Renal pelvis (tissue), 12 donors: ENCODE results near the gene IRX3. TPM values are rescaled to one million over a fixed set of nuclear protein-coding genes. Genes with fewer than 3 reads are reported as not detected.
A peak's percentile ranks its signal among the peaks of the same experiment; 100 is the strongest.

ENCODE experiments used
- DNase-seq: peaks from one replicate; pipeline ENCODE4 v3.0.0-alpha.2; 2013
- long read RNA-seq, 16 experiments: transcript quantifications; one replicate each; lab custom pipeline, GENCODE V29; 2026
- polyA plus RNA-seq, 3 donors: library from polyadenylated mRNA; unstranded; fragments of 120-200 nt; gene quantifications; one replicate each; pipeline ENCODE4 v1.2.1, GENCODE V29; 2013; ENCODE audit not compliant: insufficient read length in 3 of 3

IRX3 gene
- polyA plus RNA-seq: 10 to 100 TPM; 26.6 to 37.6 (median 27.9) TPM
- long read RNA-seq, donor 1, transcript IRX3-201 (4 exons, 2,601 nt): major isoform, 6 of 12 reads
- long read RNA-seq, donor 1, partial matches to known transcripts: 6 of 12 reads
- long read RNA-seq, donor 1, other reads (novel, unspliced or antisense): 0 of 12 reads
- long read RNA-seq, donor 2, transcript IRX3-201 (4 exons, 2,601 nt): major isoform, 10 of 15 reads
- long read RNA-seq, donor 2, partial matches to known transcripts: 5 of 15 reads
- long read RNA-seq, donor 2, other reads (novel, unspliced or antisense): 0 of 15 reads
- long read RNA-seq, donor 3, transcript IRX3-201 (4 exons, 2,601 nt): major isoform, 5 of 30 reads
- long read RNA-seq, donor 3, partial matches to known transcripts: 25 of 30 reads
- long read RNA-seq, donor 3, other reads (novel, unspliced or antisense): 0 of 30 reads
- long read RNA-seq, donor 4, transcript IRX3-201 (4 exons, 2,601 nt): major isoform, 9 of 17 reads
- long read RNA-seq, donor 4, partial matches to known transcripts: 8 of 17 reads
- long read RNA-seq, donor 4, other reads (novel, unspliced or antisense): 0 of 17 reads
- long read RNA-seq, donor 5, partial matches to known transcripts: 0 of 3 reads
- long read RNA-seq, donor 5, other reads (novel, unspliced or antisense): 0 of 3 reads
- long read RNA-seq, donor 6, transcript IRX3-201 (4 exons, 2,601 nt): major isoform, 11 of 20 reads
- long read RNA-seq, donor 6, partial matches to known transcripts: 9 of 20 reads
- long read RNA-seq, donor 6, other reads (novel, unspliced or antisense): 0 of 20 reads
- long read RNA-seq, donor 7, transcript IRX3-201 (4 exons, 2,601 nt): major isoform, 6 of 25 reads
- long read RNA-seq, donor 7, partial matches to known transcripts: 19 of 25 reads
- long read RNA-seq, donor 7, other reads (novel, unspliced or antisense): 0 of 25 reads
- long read RNA-seq, donor 8: 0 reads
- long read RNA-seq, donor 9, transcript IRX3-201 (4 exons, 2,601 nt): major isoform, 10 of 25 reads
- long read RNA-seq, donor 9, partial matches to known transcripts: 15 of 25 reads
- long read RNA-seq, donor 9, other reads (novel, unspliced or antisense): 0 of 25 reads
- long read RNA-seq, donor 10, transcript IRX3-201 (4 exons, 2,601 nt): major isoform, 9 of 28 reads
- long read RNA-seq, donor 10, partial matches to known transcripts: 19 of 28 reads
- long read RNA-seq, donor 10, other reads (novel, unspliced or antisense): 0 of 28 reads
- long read RNA-seq, donor 11, transcript IRX3-201 (4 exons, 2,601 nt): major isoform, 5 of 21 reads
- long read RNA-seq, donor 11, partial matches to known transcripts: 16 of 21 reads
- long read RNA-seq, donor 11, other reads (novel, unspliced or antisense): 0 of 21 reads
- long read RNA-seq, donor 12, transcript IRX3-201 (4 exons, 2,601 nt): major isoform, 10 of 41 reads
- long read RNA-seq, donor 12, partial matches to known transcripts: 30 of 41 reads
- long read RNA-seq, donor 12, other reads (novel, unspliced or antisense): 0 of 41 reads
- long read RNA-seq, donor 13, partial matches to known transcripts: 6 of 8 reads
- long read RNA-seq, donor 13, other reads (novel, unspliced or antisense): 0 of 8 reads
- long read RNA-seq, donor 14: 0 reads
- long read RNA-seq, donor 15: 0 reads
- long read RNA-seq, donor 16, transcript IRX3-201 (4 exons, 2,601 nt): major isoform, 7 of 35 reads
- long read RNA-seq, donor 16, partial matches to known transcripts: 28 of 35 reads
- long read RNA-seq, donor 16, other reads (novel, unspliced or antisense): 0 of 35 reads

- DNase-seq: peak; percentile 76
These were observed at the start of gene IRX3 for GRCh38 chr16:54286366-54287130. TSS of gene IRX3 (minus strand) at chr16:54286787. CDS start at chr16:54286050, 737 bp downstream.

- DNase-seq: no peak
These were observed 48.6 kb upstream of the IRX3 start for GRCh38 chr16:54335230-54335629.

- no peak for DNase-seq
These were observed 47.6 kb upstream of the IRX3 start for GRCh38 chr16:54334208-54334607.

DNA sequence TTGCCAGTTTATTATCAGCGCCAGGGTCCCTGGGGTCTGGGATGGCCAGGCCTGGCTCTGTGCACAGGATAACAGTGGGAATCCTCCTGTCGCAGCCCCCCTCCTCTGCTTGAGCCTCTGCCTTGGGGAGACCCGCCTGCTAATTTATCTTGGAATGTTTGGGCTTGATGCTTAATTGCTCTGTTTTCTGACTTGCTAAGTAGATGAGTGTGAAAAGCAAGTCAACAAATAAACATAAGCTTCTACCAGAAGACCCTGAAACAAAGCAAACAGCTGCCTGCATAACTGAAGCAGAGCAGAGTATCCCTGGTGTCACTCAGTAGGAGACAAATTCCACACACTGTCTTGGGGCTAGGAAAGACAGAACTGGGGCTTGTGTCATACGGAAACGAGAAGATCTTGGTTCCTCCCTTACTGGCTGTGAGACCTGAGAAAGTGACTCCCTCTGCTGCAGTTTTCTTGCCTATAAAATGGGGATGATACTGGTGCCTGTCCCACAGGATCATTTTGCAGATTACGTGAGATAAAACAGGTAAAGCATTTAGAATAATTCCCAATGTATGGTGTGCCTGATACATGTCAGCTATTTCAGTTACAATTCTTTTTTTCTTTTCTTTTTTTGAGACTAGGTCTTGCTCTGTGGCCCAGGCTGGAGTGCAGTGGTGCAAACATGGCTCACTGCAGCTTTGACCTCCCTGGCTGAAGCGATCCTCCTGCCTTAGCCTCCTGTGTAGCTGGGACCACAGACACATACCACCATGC, 44.8 kb upstream of the IRX3 start:
- no peak for DNase-seq

DNA sequence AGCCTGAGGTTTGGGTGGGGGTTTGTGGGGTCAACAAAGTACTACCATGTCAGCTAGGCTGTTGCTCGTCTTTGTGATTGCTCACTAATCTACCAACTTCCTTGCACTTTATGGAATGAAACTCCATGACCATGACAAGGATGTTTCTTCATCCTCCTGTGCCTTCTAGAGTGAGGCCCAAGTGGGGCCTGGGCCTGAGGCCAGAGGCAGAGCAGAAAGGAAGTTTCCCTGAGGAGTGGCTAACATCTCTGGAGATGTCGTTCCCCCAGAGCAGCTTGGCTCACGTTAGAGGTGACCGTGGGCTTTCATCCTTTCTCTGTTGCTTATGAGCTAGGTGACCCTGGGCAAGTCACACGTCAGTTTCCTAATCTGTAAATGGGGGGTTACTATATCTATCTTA, 41.0 kb upstream of the IRX3 start:
- no peak for DNase-seq

- no peak for DNase-seq
These were observed 39.7 kb upstream of the IRX3 start for GRCh38 chr16:54326266-54326662.

GRCh38 chr16:54325616-54326265, 39.2 kb upstream of the IRX3 start:
- no peak for DNase-seq

GRCh38 chr16:54324716-54325115, 38.1 kb upstream of the IRX3 start:
- DNase-seq: no peak

DNA sequence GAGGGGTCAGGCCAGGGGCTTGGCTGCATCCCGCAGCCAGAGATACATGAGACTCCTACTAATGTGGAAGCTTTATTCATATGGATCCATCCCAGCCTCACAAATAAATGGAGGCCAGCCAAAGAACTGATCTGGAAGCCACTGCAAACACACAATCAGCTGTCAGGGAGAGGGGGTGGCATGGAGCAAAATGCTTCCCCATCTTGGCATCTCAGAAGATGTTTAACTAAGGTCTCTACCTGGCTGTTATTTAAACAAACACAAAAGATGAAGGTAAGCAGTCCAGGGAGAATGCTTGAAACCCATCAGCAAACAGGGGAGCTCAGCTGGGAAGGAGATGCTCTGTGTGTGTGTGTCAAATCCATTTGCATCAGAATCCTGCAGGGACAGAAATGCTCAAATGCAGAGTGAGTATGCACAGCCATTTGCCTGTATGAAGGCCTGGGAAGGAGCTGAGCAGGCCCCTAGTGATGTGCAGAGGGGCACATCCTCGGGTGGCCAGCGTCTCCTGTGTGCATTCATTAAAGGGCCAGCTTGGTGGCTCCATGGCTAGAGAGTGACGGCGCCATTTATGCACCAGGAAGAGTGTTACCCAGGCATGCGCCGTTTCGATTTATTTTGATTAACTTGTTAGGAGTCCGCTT, 34.2 kb upstream of the IRX3 start:
- no peak for DNase-seq

DNA sequence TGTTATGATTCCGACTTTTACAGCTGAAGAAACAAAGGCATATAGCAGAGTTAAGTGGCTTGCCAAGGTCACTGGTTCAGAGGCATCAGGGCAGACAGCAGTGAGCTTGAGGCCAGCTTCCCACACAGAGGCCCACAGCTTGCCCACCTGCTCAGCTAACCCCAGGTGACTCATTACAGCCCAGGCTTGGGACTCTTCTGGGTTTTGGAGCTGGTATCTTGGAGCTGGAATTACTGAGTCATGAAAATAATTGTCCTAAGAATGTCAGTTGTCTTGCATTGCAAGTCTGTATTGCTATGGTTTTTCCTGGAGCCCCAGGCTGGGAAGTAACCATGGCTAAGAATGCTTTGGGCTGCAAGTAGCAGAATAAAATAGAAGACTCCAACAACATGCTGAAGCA, 32.4 kb upstream of the IRX3 start:
- no peak for DNase-seq

- no peak for DNase-seq
These were observed 30.6 kb upstream of the IRX3 start for GRCh38 chr16:54317101-54317611.

- no peak for DNase-seq
These were observed 29.7 kb upstream of the IRX3 start for GRCh38 chr16:54316095-54316889.

- no peak for DNase-seq
These were observed 27.2 kb upstream of the IRX3 start for GRCh38 chr16:54313789-54314188.

DNA sequence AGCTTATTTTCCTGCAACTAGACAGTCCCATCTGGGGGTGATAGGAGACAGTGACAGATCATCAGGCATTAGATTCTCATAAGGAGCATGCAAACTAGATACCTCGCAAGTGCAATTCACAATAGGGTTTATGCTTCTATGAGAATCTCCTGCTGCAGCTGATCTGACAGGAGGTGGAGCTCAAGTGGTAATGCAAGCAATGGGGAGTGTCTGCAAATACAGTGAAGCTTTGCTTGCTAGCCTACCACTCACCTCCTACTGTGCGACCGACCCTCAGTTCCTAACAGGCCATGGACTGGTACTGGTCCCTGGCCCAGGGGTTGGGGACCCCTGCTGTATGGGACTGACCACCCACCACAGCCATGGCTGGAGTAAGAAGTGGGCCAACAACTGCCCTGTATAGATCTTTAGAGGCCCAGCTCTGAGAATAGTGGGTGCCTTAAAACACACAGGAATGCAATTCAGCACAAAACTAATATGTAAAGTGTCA, 26.0 kb upstream of the IRX3 start:
- DNase-seq: no peak

GRCh38 chr16:54309341-54309740, 22.8 kb upstream of the IRX3 start:
- no peak for DNase-seq

DNA sequence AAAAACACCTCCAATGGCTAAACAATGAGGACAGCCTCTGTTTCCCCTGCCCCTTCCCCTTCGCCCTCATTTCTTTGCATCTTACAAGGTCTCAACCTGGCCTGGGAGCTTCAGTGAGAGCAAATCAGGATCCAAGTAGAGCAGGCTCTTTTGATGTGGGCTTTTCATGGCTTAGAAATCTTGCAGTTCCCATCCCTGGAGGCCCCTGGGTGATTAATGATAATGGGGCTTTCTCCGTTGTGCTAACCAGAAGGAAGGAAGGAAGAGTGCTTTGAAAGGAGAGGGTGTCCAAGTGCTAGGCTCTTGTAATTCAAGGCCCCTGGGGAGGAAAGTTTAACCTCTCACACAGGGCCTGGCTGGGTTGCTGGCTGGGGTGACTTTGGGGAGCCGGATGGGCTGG, 18.5 kb upstream of the IRX3 start:
- DNase-seq: no peak

DNA sequence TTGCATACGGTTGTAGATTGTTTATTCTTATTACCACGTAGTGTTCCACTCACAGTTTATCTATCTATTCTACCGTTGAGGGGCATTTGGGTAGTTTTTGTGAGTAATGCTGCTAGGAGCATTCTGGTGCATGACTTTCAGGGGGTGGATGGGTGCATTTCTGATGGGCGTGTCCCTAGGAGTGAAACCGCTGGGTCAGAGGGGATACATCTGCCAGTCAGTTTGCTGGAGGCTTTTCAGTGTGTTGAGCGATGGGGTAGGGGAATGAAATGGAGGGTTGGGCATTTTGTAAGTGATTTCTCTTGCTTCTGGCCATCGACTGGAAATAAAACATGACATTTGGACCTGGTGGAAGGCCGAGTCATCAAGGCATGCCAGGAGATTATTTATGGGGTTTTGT, 17.0 kb upstream of the IRX3 start:
- no peak for DNase-seq
